Islet of Langerhans (tissue), 1 donor: Measurements from ENCODE around the gene TET2.

Source experiments
- FAIRE-seq: peaks from one replicate; lab custom pipeline; 2011; peaks lifted over from hg19 to GRCh38; lab: Jason Lieb, UNC

TET2 gene

GRCh38 chr4:105146276-105147015, at the start of gene TET2:
Gene TET2, plus strand, starts transcription at chr4:105146876. Its CDS starts 87,067 bp downstream, at chr4:105233943.
- peak; percentile 24 for FAIRE-seq

- no peak for FAIRE-seq
These were observed 44.7 kb upstream of the TET2 start for GRCh38 chr4:105102016-105102415.

GRCh38 chr4:105106426-105106825, 40.2 kb upstream of the TET2 start:
- FAIRE-seq: no peak

GRCh38 chr4:105107095-105107856, 39.4 kb upstream of the TET2 start:
- FAIRE-seq: no peak

GRCh38 chr4:105108971-105109370, 37.7 kb upstream of the TET2 start:
- FAIRE-seq: no peak

- FAIRE-seq: no peak
These were observed 34.4 kb upstream of the TET2 start for GRCh38 chr4:105112274-105112673.

GRCh38 chr4:105113800-105114199, 32.9 kb upstream of the TET2 start:
- no peak for FAIRE-seq

GRCh38 chr4:105116616-105117319, 29.9 kb upstream of the TET2 start:
- FAIRE-seq: no peak

- no peak for FAIRE-seq
These were observed 27.3 kb upstream of the TET2 start for GRCh38 chr4:105119356-105119755.

GRCh38 chr4:105120626-105121025, 26.1 kb upstream of the TET2 start:
- no peak for FAIRE-seq

- no peak for FAIRE-seq
These were observed 24.3 kb upstream of the TET2 start for GRCh38 chr4:105122350-105122749.

GRCh38 chr4:105126311-105127169, 20.1 kb upstream of the TET2 start:
- peak; percentile 82 for FAIRE-seq

GRCh38 chr4:105127170-105127445, 19.6 kb upstream of the TET2 start:
- FAIRE-seq: no peak

- no peak for FAIRE-seq
These were observed 18.5 kb upstream of the TET2 start for GRCh38 chr4:105128208-105128607.

- FAIRE-seq: no peak
These were observed 17.2 kb upstream of the TET2 start for GRCh38 chr4:105129286-105130040.

- no peak for FAIRE-seq
These were observed 15.7 kb upstream of the TET2 start for GRCh38 chr4:105130945-105131344.

GRCh38 chr4:105133976-105134375, 12.7 kb upstream of the TET2 start:
- FAIRE-seq: no peak

GRCh38 chr4:105135785-105136184, 10.9 kb upstream of the TET2 start:
- FAIRE-seq: no peak

- no peak for FAIRE-seq
These were observed 9.4 kb upstream of the TET2 start for GRCh38 chr4:105137121-105137875.

GRCh38 chr4:105139646-105140045, 7.0 kb upstream of the TET2 start:
- no peak for FAIRE-seq
